ENCODE data around the gene GNAS.

DNA sequence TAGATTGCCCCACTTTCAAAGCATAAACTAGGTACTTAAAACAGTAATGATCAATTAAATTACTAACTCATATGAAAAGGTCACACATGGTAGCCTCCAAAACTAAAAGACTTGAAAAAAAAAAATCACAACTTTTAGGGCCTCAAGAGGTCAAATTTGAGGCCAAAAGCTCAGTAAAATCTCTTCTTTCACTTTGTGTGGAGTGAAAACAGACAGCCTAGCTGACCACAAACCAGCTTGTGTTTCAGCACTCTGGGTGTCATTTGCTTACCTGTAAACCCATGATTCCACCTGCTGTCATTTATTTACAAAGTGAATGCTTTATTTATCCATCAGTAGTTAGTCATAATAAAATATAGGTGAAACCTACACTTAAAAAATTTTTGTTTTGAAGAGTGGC lies 34.0 kb downstream of the GNAS start:
- no peak for TF ChIP-seq ZNF274 (IDR thresholded peaks at IDR 0.05; ENCODE audit: low read depth, low read length)
- TF ChIP-seq SUZ12 (IDR thresholded peaks at IDR 0.05; ENCODE audit: extremely low read depth, insufficient read depth, insufficient read length): no peak

Measured in NT2/D1 (cell line).